GM19193 (cell line): ENCODE results near the gene BLOC1S3.

Source experiments
- POLR2A ChIP-seq: IDR thresholded peaks from 4 replicates; pipeline ENCODE4 v1.6.1; 2011; ENCODE audit not compliant: insufficient read depth, insufficient read length; ENCODE audit errors: extremely low read depth

BLOC1S3 gene

DNA sequence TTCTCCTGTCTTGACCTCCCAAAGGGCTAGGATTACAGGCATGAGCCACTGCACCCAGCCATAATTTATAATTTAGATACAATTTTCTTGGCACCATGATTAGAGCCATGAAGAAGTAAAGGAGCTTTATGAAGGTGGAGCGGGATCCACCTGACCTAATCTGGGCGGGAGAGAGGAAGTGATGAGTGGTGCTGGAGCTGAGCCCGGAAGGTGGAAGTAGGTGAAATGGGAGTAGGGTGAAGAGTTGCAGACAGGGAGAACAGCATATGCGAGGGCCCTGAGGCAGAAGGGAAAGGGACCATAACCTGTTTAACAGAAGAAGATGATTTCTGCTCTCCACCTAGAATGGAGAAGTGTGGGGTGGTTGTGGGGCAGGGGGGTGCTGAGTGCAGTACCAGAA lies 4.2 kb downstream of the BLOC1S3 start:
- TF ChIP-seq POLR2A = no peak

DNA sequence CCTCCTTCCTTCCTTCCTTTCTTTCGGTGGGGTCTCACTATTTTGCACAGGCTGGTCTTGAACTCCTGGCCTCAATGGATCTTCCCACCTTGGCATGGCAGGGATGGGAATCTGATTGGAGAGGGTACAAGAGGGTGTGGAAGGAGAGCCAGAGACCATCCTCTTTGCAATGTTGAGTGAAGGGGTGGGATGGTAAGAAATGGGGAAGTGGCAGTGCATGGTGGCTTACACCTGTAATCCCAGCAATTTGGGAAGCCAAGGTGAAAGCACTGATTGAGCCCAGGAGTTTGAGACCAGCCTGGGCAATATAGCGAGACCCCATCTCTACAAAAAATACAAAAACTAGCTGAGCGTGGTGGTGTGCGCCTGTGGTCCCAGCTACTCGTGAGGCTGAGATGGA lies 5.5 kb downstream of the BLOC1S3 start:
- TF ChIP-seq POLR2A = no peak

DNA sequence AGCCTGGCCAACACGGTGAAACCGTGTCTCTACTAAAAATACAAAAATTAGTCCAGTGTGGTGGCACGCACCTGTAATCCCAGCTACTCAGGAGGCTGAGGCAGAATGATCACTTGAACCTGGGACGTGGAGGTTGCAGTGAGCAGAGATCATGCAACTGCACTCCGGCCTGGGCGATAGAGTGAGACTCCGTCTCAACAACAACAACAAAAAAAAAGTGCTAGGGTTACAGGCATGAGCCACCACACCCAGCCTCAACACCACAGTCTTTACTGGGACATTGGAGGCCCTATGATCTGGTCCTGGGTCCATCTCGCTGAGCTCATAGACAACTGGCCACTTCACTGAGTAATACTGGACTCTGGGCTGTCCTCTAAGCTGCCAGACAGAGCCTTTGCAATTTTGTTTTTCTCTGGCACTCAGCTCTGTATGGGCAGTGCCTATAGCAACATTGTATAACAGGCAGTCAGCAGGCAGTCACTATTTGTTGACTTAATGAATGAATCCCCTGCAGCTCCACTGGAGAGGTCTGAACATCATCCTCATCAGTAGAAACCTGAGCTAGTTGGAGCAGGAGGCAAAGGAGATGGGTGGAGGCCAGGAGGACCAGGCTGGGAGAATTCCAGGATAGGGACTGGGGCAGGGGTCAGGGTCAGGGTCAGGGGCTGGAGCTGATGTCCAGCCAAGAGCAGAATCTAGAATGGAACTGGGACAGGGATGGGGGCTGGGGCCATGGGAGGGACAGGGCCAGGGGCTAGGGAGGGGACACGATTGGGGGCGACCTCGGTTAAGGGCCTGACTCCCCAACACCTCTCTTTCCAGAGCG lies 8.1 kb downstream of the BLOC1S3 start:
- TF ChIP-seq POLR2A = no peak

DNA sequence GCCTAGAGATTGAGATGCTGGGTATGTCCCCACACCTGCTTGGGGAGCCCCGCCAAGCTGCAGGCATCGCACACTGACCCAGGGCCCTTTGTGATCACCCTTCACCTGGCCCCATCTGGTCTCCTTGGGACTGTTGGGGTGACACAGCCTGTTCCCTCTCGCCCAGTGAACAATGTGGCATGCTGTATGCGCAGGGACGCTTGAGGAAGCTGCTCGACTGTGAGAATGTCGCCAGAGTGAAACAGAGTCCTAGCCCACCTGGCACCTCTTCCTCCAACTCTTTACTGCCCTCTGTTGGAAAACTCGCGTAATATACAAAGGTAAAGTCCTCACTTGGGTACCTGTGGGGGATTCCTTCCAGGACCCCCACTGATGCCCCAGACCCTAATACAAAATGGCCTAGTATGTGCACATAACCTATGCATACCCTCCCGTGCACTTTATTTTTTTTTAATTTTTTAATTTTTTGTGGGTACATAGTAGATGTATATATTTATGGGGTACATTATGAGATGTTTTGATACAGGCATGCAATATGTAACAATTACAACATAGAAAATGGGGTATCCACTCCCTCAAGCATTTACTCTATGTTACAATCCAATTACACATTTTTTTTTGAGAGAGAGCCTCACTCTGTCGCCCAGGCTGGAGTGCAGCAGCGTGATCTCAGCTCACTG lies 9.0 kb downstream of the BLOC1S3 start:
- TF ChIP-seq POLR2A = no peak

DNA sequence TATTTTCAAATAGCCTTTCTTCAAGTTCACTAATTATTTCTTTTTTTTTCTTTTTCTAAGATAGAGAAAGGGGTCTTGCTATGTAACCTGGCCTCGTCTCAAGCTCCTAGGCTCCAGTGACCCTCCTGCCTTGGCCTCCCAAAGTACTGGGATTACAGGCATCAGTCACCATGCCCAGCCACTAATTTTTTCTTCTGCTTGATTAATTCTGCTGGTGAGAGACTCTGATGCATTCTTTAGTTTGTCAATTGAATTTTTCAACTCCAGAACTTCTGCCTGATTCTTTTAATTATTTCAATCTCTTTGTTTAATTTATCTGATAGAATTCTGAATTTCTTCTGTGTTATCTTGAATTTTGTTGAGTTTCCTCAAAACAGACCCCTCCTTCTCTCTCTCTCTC lies 11.4 kb downstream of the BLOC1S3 start:
- no peak for TF ChIP-seq POLR2A

GRCh38 chr19:45191375-45191774 lies 12.8 kb downstream of the BLOC1S3 start:
- no peak for TF ChIP-seq POLR2A

DNA sequence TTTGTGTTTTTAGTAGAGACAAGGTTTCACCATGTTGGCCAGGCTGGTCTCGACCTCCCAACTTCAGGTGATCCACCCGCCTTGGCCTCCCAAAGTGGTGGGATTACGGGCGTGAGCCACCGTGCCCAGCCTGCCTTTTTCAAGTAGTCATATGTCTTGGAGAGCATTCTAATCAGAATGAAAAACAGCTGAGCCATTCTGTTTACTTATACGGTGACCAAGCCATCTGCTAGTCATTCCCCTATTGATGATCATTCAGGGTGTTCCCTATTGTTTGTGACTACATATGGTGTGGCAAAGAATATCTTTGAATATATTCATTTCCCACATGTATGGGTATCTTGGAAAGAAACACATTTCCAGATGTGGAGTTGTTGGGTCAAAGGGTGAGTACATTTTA lies 17.2 kb downstream of the BLOC1S3 start:
- no peak for TF ChIP-seq POLR2A

GRCh38 chr19:45200568-45200967 lies 22.0 kb downstream of the BLOC1S3 start:
- no peak for TF ChIP-seq POLR2A

DNA sequence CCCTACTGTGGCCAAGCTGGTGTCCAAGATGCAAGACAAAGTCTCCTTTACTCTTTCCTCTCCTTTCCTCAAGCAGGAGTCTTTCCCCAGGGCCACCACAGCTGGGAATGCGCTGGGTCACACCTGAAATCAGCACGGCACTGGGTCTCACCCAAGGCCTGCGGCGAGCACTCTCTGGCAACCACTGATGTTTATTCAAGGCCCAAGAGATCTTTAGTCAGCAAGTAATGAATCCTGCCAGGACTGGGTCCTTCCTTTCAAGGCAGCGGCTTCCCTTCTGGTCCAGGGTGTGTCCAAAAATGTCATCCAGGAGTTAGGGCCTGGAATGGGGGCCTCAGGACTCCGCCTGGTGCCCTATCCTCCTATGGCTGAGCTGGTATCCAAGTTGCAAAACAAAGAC lies 24.1 kb downstream of the BLOC1S3 start:
- TF ChIP-seq POLR2A = no peak

GRCh38 chr19:45205810-45206209 lies 27.2 kb downstream of the BLOC1S3 start:
- no peak for TF ChIP-seq POLR2A

- TF ChIP-seq POLR2A = no peak
These were observed 27.7 kb downstream of the BLOC1S3 start for GRCh38 chr19:45206328-45206727.

DNA sequence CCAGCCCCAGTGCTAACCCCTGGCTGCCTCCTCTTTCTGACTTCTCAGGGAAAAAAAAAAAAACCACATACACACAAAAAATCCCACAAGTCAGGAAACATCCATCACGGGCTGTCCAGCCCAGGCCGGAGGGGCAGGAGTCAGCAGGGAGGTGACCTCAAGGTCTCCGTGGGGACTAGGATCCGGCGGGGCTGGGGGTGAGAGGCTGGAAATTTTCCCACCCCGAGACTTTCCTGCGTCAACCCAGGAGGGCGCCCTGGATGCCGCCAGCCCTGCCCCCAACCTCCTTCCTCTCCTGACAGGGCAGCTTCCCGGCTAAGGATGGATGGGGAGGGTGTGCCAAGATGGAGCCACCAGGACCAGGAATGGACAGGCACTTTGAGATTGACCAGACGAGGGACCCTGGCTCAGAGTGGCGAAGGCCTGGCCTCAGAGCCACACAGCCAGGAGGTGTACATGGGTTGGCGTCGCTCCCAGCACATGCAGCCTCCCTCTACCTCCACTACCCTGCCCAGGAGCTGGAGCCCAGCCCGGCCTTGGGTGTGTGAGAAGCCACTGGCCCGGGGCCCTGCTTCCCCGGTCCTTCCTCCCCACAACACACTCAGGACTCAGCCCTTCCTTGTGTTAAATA lies 33.3 kb downstream of the BLOC1S3 start:
- TF ChIP-seq POLR2A = no peak

GRCh38 chr19:45213031-45213430 lies 34.4 kb downstream of the BLOC1S3 start:
- no peak for TF ChIP-seq POLR2A

GRCh38 chr19:45215391-45216191 lies 37.0 kb downstream of the BLOC1S3 start:
- no peak for TF ChIP-seq POLR2A

DNA sequence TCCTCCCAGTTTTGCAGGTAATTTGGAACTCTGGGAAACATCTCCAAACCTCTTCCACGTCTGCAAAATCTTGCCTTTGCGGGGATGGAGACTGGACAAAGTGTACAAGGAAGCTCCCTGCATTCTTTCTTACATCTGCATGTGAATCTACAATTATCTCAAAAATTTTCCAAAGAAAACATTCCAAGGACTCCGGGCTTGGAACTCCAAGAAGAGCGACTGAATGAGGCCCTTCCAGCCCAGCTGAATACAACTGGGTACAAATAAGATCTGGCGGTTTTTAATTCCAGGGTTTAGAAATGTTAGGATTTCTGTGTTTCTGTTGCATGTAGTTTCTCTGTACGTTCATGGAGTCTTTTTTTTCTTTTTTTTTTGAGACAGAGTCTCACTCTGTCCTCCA lies 38.1 kb downstream of the BLOC1S3 start:
- TF ChIP-seq POLR2A = no peak
